DND-41 (cell line): Measurements from ENCODE around the gene DZANK1.
"Not testable (repeated sequence)": the region's sequence is repeated elsewhere in the genome, so short reads cannot be mapped to it uniquely, and the experiment has no call there.

ENCODE experiments used
- ATAC-seq: fragments of 200-7000 bp; cut with Tn5 transposase; 3 replicates; pipeline ENCODE4 v1.9.1; 2021; ENCODE audit warnings: low read depth; ENCODE audit not compliant: insufficient read depth
- DNase-seq: peaks from one replicate; pipeline ENCODE4 v3.0.0-alpha.2; 2020
- H2AFZ ChIP-seq: 2 replicates; pipeline ENCODE4 v1.6.0; 2012; ENCODE audit warnings: low read depth, low read length
- H3K27ac ChIP-seq: 2 replicates; pipeline ENCODE4 v1.5.1; 2012; ENCODE audit warnings: low read length, inconsistent platforms
- H3K27me3 ChIP-seq: fragments of 200-600 bp; sonication (generic); 2 replicates; pipeline ENCODE4 v1.6.0; 2012; ENCODE audit warnings: low read length, mild to moderate bottlenecking, inconsistent platforms; ENCODE audit not compliant: insufficient read depth, poor library complexity
- H3K36me3 ChIP-seq: 2 replicates; pipeline ENCODE4 v1.5.1; 2012; ENCODE audit warnings: low read length, inconsistent platforms; ENCODE audit not compliant: insufficient read depth
- H3K4me1 ChIP-seq: 2 replicates; pipeline ENCODE4 v1.5.1; 2012; ENCODE audit warnings: mild to moderate bottlenecking, low read length; ENCODE audit not compliant: insufficient read depth
- H3K4me2 ChIP-seq: 2 replicates; pipeline ENCODE4 v1.6.0; 2012; ENCODE audit warnings: mild to moderate bottlenecking, moderate library complexity, low read length, inconsistent platforms; ENCODE audit not compliant: insufficient read depth
- H3K4me3 ChIP-seq, 2 experiments: fragments of 200-600 bp in 1 of 2; shearing (Covaris generic) in 1 of 2; 2 replicates each; pipeline ENCODE4 v1.5.1; 2012 to 2016; ENCODE audit warnings: inconsistent platforms in 2 of 2, low read length in 2 of 2, mild to moderate bottlenecking in 2 of 2, low read depth in 1 of 2, moderate library complexity in 1 of 2
- H3K79me2 ChIP-seq: 2 replicates; pipeline ENCODE4 v1.6.0; 2012; ENCODE audit warnings: low read length, inconsistent platforms; ENCODE audit not compliant: insufficient read depth
- H3K9ac ChIP-seq: 2 replicates; pipeline ENCODE4 v1.6.0; 2012; ENCODE audit warnings: low read depth, mild to moderate bottlenecking, inconsistent platforms, low read length, moderate library complexity
- H3K9me3 ChIP-seq: 2 replicates; pipeline ENCODE4 v1.5.1; 2012; ENCODE audit warnings: low read length, moderate library complexity, mild to moderate bottlenecking, inconsistent platforms; ENCODE audit not compliant: insufficient read depth, severe bottlenecking
- H4K20me1 ChIP-seq: 2 replicates; pipeline ENCODE4 v1.6.0; 2012; ENCODE audit warnings: low read length; ENCODE audit not compliant: insufficient read depth
- CTCF ChIP-seq: IDR thresholded peaks from 2 replicates; pipeline ENCODE4 v1.5.1; 2012; ENCODE audit warnings: borderline replicate concordance, low read length, moderate library complexity, mild to moderate bottlenecking; ENCODE audit not compliant: poor library complexity, severe bottlenecking; ENCODE audit errors: extremely low read depth
- EZH2 ChIP-seq: IDR thresholded peaks from 3 replicates; pipeline ENCODE4 v1.6.1; 2012; ENCODE audit warnings: borderline replicate concordance, low read depth, mild to moderate bottlenecking, moderate library complexity, low read length, inconsistent platforms; ENCODE audit not compliant: severe bottlenecking

The DZANK1 gene

GRCh38 chr20:18401305-18401704 lies 65.5 kb downstream of the DZANK1 start:
- Histone ChIP-seq H4K20me1 (no peaks in the 10 kb centered on the region), H3K36me3 (no peaks in the 10 kb centered on the region), H3K9ac (no peak overlapping the region), H3K27me3 (no peaks in the 10 kb centered on the region), H3K4me2 (no peak overlapping the region), H3K79me2 (no peaks in the 10 kb centered on the region), H2AFZ (no peak overlapping the region), H3K4me1 (no peaks in the 10 kb centered on the region), H3K27ac (no peak overlapping the region), H3K4me3 (no peak overlapping the region), H3K9me3 (no peaks in the 10 kb centered on the region)
- TF ChIP-seq CTCF (no peak), EZH2 (no peak)
- ATAC-seq (no peak), DNase-seq (no peak)

GRCh38 chr20:18400460-18400859 lies 66.4 kb downstream of the DZANK1 start:
- TF ChIP-seq EZH2 (no peak), CTCF (no peak)
- ATAC-seq: no peak
- no peak overlapping the region for H2AFZ ChIP-seq

GRCh38 chr20:18398713-18399112 lies 68.1 kb downstream of the DZANK1 start:
- not testable (repeated sequence) for H3K4me3 ChIP-seq, H2AFZ ChIP-seq, ATAC-seq, H3K36me3 ChIP-seq, H3K79me2 ChIP-seq, H3K4me2 ChIP-seq, H3K27me3 ChIP-seq, H3K9me3 ChIP-seq, H3K9ac ChIP-seq, DNase-seq, H3K27ac ChIP-seq, H3K4me1 ChIP-seq, H4K20me1 ChIP-seq

More at GRCh38 chr20:18400460-18400859, 66.4 kb downstream of the DZANK1 start:
- H4K20me1 ChIP-seq: no peaks in the 10 kb centered on the region
- no peak overlapping the region for H3K9ac ChIP-seq
- no peaks in the 10 kb centered on the region for H3K36me3 ChIP-seq
- DNase-seq: no peak
- no peak overlapping the region for H3K4me3 ChIP-seq
- no peak overlapping the region for H3K4me2 ChIP-seq
- H3K79me2 ChIP-seq: no peaks in the 10 kb centered on the region
- no peaks in the 10 kb centered on the region for H3K27me3 ChIP-seq
- H3K4me1 ChIP-seq: no peaks in the 10 kb centered on the region
- H3K27ac ChIP-seq: no peak overlapping the region
- H3K9me3 ChIP-seq: no peaks in the 10 kb centered on the region

- no peak for ATAC-seq
Observed at GRCh38 chr20:18397030-18397429, 69.8 kb downstream of the DZANK1 start.

More at GRCh38 chr20:18397030-18397429, 69.8 kb downstream of the DZANK1 start:
- Histone ChIP-seq H3K4me1 (no peaks in the 10 kb centered on the region), H3K27ac (no peak overlapping the region), H3K9me3 (no peaks in the 10 kb centered on the region), H3K36me3 (no peaks in the 10 kb centered on the region), H3K79me2 (no peaks in the 10 kb centered on the region), H2AFZ (no peak overlapping the region), H3K27me3 (no peaks in the 10 kb centered on the region), H3K9ac (no peak overlapping the region), H3K4me3 (no peak overlapping the region), H4K20me1 (no peaks in the 10 kb centered on the region), H3K4me2 (no peak overlapping the region)
- TF ChIP-seq EZH2 (no peak), CTCF (no peak)
- DNase-seq: no peak
